ENCODE data around the gene SRPRB.

DNA sequence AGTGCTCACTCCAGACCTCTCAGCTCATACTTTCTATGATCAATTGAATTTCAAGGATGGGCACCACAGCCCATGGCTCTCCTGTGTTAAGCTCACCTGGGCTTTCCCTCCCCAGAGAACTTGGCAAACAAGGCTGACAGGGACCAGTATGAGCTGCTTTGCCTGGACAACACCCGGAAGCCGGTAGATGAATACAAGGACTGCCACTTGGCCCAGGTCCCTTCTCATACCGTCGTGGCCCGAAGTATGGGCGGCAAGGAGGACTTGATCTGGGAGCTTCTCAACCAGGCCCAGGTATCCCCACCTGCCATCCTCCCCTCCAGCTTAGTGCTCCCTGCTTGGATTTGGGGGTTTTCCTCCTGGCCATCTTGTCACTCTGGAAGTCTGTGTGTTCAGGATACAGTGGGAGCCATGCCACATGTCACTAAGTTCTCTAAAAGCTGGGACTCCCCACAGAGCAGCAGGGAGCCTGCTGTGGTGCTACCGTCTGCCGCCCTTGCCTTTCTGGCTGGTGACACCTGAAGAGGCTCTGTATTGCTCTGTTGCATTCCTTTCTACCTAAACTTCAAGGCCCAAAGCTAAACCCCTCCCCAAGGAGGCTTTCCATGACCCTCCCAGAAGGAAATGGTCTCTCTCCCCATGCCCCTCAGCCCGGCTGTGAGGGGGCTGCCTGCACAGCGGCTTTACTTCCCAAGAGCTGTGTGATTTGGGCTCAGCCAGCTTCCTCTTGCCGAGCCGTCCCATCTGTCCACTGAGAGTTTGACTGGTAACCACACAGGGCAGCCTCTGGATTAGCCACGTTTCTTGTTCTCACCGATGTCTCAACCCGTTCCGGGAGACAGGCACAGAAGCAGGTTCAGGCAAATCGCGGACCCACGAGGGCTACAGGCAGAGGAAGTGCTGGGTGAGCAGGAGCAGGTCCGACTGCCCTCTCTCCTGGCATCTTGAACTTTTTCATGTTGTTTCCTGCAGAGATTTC, 48.6 kb upstream of the SRPRB start:
- no peak for TF ChIP-seq SUZ12 (IDR thresholded peaks at IDR 0.05)
- no peak for TF ChIP-seq TARDBP (IDR thresholded peaks at IDR 0.05)
- no peak for TF ChIP-seq L3MBTL2 (conservative IDR thresholded peaks at IDR 0.05)
- no peak for TF ChIP-seq HDGF (IDR thresholded peaks at IDR 0.05; ENCODE audit: borderline replicate concordance)
- no peak for TF ChIP-seq NFRKB (IDR thresholded peaks at IDR 0.05)
- TF ChIP-seq SP1 (IDR thresholded peaks at IDR 0.05), result no peak
- no peak for TF ChIP-seq CTBP1 (IDR thresholded peaks at IDR 0.05; ENCODE audit: borderline replicate concordance)
